Stimulated activated CD4-positive, alpha-beta T cell treated with anti-CD3 and anti-CD28 coated beads, Interleukin-1b, Interleukin-23, amount 100 ng/mL, for 48 hours (primary cell): ENCODE data around the gene TOMM7.
A peak's percentile ranks its signal among the peaks of the same experiment; 100 is the strongest.

ENCODE experiments used
- DNase-seq: peaks from one replicate; pipeline ENCODE4 v3.0.0-alpha.2; 2020

TOMM7 gene

GRCh38 chr7:22822486-22823141 is at the start of gene TOMM7:
TOMM7 (minus strand) TSS chr7:22822849; CDS start chr7:22822779, 70 bp downstream.
- peak; percentile 89 for DNase-seq

- no peak for DNase-seq
Measured at GRCh38 chr7:22872096-22872807, 49.6 kb upstream of the TOMM7 start.

GRCh38 chr7:22871661-22872060 is 49.0 kb upstream of the TOMM7 start:
- no peak for DNase-seq

DNA sequence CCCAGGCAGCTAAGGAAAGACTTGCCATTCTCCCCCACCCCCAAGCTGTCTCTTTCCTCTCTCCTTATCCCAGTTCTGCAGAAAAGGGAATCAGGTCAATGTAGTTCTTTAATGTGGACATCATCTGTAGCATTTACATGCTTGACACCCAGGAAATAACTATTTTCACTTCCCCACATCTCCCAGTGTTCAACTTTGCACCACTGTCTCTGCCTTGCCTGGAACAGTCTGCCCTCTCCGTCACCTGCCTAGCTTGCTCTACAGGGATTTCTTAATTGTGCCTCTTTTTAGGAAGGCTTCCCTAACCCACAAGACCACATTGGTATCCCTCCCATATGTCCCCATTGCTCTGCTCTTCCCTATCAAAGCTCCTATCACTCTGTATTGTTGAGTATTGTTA is 45.9 kb upstream of the TOMM7 start:
- no peak for DNase-seq

GRCh38 chr7:22867589-22867988 is 44.9 kb upstream of the TOMM7 start:
- no peak for DNase-seq

DNA sequence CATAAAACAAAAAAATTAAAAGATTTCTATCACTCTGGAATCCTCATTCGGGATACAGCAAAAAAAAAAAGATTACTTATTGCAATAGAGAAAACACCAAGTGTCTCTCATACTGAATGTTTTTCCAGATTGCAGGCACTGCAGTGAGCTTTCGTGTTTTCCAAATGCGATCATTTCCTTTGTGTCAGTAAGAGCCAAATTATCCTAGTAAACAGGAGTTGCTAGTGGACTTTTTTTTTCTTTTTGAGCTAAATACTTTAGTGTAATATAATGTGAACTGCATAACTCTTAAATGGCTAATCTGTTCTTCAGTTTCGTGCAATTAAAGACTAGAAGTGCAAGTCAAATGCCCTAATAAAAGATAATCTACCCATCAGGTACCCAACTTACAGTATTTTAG is 44.4 kb upstream of the TOMM7 start:
- DNase-seq, result no peak

DNA sequence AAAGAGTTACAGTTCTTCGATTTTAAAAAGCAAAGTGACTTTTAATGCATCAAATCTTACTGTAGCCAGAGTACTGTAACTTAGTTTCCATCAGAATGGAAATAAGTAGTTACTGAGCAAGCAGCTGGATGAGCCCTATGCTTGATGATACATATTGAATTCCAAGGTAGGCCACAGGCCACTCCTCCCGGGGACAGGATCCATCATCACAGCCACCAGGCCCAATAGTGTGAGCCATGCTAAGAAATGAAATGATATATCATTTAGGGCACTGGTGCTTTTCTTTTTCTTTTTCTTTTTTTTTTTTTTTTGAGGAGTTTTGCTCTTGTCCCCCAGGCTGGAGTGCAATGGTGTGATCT is 42.9 kb upstream of the TOMM7 start:
- DNase-seq, result no peak

GRCh38 chr7:22864855-22865601 is 42.4 kb upstream of the TOMM7 start:
- no peak for DNase-seq

GRCh38 chr7:22864301-22864700 is 41.7 kb upstream of the TOMM7 start:
- DNase-seq, result no peak

DNA sequence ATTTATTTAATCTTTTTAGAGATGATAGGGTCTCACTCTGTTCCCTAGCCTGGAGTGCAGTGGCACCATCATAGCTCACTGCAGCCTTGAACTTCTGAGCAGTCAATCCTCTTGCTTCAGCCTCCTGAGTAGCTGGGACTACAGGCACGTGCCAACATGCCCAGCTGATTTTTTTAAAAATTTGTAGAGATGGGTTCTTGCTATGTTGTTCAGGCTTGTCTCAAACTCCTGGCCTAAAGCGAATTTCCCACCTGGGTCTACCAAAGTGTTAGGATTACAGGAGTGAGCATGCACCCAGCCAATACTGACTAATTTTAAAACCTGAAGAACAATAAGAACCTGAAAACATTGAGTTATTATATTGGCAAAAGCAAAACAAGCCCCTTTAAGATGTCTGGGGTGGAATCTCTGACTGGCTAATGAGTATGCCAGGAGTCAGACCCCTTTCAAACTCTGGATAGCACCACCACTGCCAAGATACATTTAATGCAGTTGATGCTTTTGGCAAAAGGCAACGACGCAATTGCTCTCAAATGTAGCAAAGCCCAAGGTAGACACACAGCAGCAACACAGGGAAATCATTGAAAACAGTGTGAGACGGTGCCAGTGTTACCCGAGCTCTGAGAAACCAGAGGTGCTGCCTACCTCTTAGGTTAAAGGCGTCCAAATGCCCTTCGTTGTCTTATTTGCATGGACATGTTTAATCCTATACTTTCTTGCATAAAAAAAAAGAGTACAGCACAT is 40.7 kb upstream of the TOMM7 start:
- DNase-seq, result no peak

GRCh38 chr7:22861576-22861975 is 38.9 kb upstream of the TOMM7 start:
- DNase-seq, result no peak

- no peak for DNase-seq
Measured at GRCh38 chr7:22860784-22861482, 38.3 kb upstream of the TOMM7 start.

- no peak for DNase-seq
Measured at GRCh38 chr7:22860337-22860736, 37.7 kb upstream of the TOMM7 start.

DNA sequence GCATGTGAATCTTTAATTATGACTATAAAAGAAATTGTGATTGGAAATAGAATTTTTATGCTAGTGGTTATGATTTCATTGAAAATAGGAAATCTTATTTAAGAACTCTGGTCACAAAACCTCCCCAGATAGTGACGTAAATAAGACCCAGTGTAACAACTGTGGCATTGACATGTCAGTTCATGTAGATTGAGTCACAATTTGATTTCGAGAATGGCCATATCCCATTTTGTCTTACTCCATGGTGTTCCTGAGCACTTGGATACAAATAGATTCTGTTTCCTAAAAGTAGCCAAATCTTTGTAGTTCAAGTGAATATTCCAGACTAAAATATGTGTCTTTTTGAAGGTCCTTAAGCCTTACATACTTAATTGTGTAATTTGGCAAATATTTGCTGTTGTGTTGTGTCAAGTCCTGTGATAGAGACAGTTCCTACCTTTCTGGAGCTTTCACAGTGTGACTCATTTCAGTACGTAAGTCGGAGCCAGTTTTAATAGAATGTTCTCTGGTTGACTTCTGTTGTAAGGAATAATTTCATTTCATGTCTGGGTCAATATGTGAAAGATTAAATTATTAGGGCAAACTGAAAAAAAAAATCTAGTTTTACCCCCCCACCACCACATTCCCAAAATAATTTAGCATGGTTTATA is 37.1 kb upstream of the TOMM7 start:
- no peak for DNase-seq

DNA sequence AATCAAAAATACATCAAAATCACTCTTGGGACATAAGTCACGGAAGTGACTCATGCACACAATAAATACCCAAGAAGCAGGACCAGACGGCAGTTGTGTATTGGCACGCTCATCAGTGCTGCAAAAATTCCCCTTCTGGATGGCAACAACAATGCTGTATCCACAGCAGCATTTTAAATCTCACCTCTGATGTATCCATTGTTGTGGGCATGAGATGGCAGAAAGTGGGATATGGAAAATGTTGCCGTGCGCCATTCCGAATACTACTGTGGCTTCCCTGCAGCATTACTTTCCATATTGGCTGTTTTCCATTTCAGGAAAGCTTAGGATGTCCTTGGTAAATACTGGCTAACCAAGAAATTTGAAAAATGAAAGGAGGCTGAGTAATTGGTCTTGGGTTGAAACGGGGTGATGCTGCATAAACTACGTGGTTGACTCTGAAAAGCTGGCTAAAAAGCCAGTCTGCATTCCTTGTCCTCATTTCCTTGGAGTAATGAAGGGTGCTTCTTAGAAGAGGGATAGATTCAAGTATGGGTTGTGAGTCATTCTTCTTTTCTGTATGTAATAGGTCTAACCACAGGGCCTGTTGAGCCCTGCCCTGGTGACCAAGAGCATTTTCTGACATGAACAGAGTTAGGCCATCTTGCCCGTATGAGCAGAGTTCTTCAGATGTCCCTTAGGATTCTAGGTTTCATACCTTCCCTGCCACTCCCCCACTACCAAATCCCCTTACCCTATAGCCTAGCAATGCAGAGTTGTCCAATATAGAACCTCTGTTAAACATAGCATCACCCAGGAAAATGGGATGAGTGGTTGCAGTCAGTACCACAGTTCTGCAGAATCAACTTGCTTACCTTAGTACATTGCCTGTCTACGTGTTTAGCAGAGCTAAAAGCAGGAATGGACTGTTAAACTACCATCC is 36.3 kb upstream of the TOMM7 start:
- no peak for DNase-seq

- DNase-seq, result no peak
Measured at GRCh38 chr7:22858274-22858639, 35.6 kb upstream of the TOMM7 start.

DNA sequence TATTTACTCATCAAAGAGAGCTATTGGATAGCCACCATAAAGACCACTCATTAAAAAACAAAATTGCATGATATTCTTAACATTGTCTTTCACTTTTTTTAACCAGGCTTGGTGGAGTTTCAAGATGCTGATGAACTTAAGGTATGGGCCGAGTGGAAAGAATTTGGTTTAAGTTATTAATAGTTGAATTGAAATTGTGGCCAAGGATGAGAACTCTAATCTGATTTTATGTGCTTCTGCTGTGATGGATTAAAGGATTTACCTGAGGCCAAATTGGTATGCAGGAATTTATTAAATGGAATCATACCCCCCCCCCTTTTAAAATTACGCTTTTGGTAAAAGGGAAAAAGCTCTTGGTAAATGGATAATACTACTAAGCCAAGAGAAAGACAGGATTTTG is 33.8 kb upstream of the TOMM7 start:
- no peak for DNase-seq

GRCh38 chr7:22855049-22855392 is 32.4 kb upstream of the TOMM7 start:
- DNase-seq, result no peak

GRCh38 chr7:22854158-22855048 is 31.8 kb upstream of the TOMM7 start:
- peak; percentile 74 for DNase-seq

GRCh38 chr7:22853674-22854157 is 31.1 kb upstream of the TOMM7 start:
- DNase-seq, result peak; percentile 54
